NCI-H460 (cell line): Measurements from ENCODE around the gene PACSIN2. TPM values are rescaled to one million over a fixed set of nuclear protein-coding genes. Genes with fewer than 3 reads are reported as not detected.
A peak's percentile ranks its signal among the peaks of the same experiment; 100 is the strongest.
"Not testable (repeated sequence)": the region's sequence is repeated elsewhere in the genome, so short reads cannot be mapped to it uniquely, and the experiment has no call there.

ENCODE experiments used
- DNase-seq: peaks from one replicate; pipeline ENCODE4 v3.0.0-alpha.2; 2016; ENCODE audit warnings: low read depth; ENCODE audit errors: extremely low read depth
- total RNA-seq: library from RNA; depleted of rRNA; stranded (reverse); fragments of >200 nt; shearing (Covaris generic); gene quantifications from 2 replicates; pipeline ENCODE4 v1.2.3, GENCODE V29; 2014

The PACSIN2 gene
- total RNA-seq, 1 experiment from 2014 or later: 29.9 TPM

- no peak for DNase-seq
These were observed 63.7 kb downstream of the PACSIN2 start for GRCh38 chr22:42951093-42951710.

- no peak for DNase-seq
These were observed 64.7 kb downstream of the PACSIN2 start for GRCh38 chr22:42950281-42950680.

GRCh38 chr22:42949159-42949558, 65.8 kb downstream of the PACSIN2 start:
- DNase-seq: no peak

GRCh38 chr22:42948294-42948693, 66.7 kb downstream of the PACSIN2 start:
- DNase-seq: no peak

- no peak for DNase-seq
These were observed 67.5 kb downstream of the PACSIN2 start for GRCh38 chr22:42947211-42947990.

GRCh38 chr22:42946546-42947198, 68.3 kb downstream of the PACSIN2 start:
- DNase-seq: no peak

GRCh38 chr22:42945736-42946135, 69.2 kb downstream of the PACSIN2 start:
- no peak for DNase-seq

- no peak for DNase-seq
These were observed 69.9 kb downstream of the PACSIN2 start for GRCh38 chr22:42945027-42945426.

GRCh38 chr22:42944409-42944808, 70.5 kb downstream of the PACSIN2 start:
- DNase-seq: no peak

- no peak for DNase-seq
These were observed 71.0 kb downstream of the PACSIN2 start for GRCh38 chr22:42943981-42944380.

- no peak for DNase-seq
These were observed 72.6 kb downstream of the PACSIN2 start for GRCh38 chr22:42942351-42942750.

- peak; percentile 21 for DNase-seq
These were observed 74.9 kb downstream of the PACSIN2 start for GRCh38 chr22:42939941-42940653.

- DNase-seq: no peak
These were observed 75.5 kb downstream of the PACSIN2 start for GRCh38 chr22:42939451-42939881.

GRCh38 chr22:42938976-42939375, 76.0 kb downstream of the PACSIN2 start:
- no peak for DNase-seq

- DNase-seq: no peak
These were observed 76.5 kb downstream of the PACSIN2 start for GRCh38 chr22:42938449-42938848.

- peak; percentile 23 for DNase-seq
These were observed 77.6 kb downstream of the PACSIN2 start for GRCh38 chr22:42937164-42937843.

GRCh38 chr22:42936680-42937079, 78.3 kb downstream of the PACSIN2 start:
- not testable (repeated sequence) for DNase-seq

GRCh38 chr22:42934338-42934737, 80.6 kb downstream of the PACSIN2 start:
- DNase-seq: no peak

- no peak for DNase-seq
These were observed 81.4 kb downstream of the PACSIN2 start for GRCh38 chr22:42933485-42934091.

- no peak for DNase-seq
These were observed 82.0 kb downstream of the PACSIN2 start for GRCh38 chr22:42932857-42933484.
